H7 (cell line): Measurements from ENCODE around the gene NEIL3. TPM values are rescaled to one million over a fixed set of nuclear protein-coding genes. Genes with fewer than 3 reads are reported as not detected.
"Not testable (repeated sequence)": the region's sequence is repeated elsewhere in the genome, so short reads cannot be mapped to it uniquely, and the experiment has no call there.

Experiments used
- DNase-seq: peaks from one replicate; pipeline ENCODE4 v3.0.0; 2012
- H3K27me3 ChIP-seq: 2 replicates; pipeline ENCODE4 v1.6.0; 2011; ENCODE audit warnings: mild to moderate bottlenecking, low read length; ENCODE audit not compliant: control insufficient read depth, insufficient read depth
- H3K36me3 ChIP-seq: replicated peaks from 2 replicates; pipeline ENCODE4 v1.5.1; 2011; ENCODE audit warnings: low read length; ENCODE audit not compliant: control insufficient read depth, insufficient read depth
- H3K4me3 ChIP-seq: 2 replicates; pipeline ENCODE4 v1.5.1; 2011; ENCODE audit warnings: low read depth, mild to moderate bottlenecking, control low read depth, low read length, moderate library complexity; ENCODE audit not compliant: insufficient read depth
- total RNA-seq: library from RNA; depleted of rRNA; stranded (reverse); fragments of >200 nt; shearing (Covaris generic); gene quantifications from 2 replicates; pipeline ENCODE4 v1.2.3, GENCODE V29; 2014

Gene NEIL3
- total RNA-seq, 1 experiment from 2014 or later = 7.8 TPM

GRCh38 chr4:177288335-177288734 lies 21.3 kb upstream of the NEIL3 start:
- DNase-seq = no peak
- Histone ChIP-seq H3K27me3 (no peaks in the 10 kb centered on the region), H3K36me3 (no peaks in the 10 kb centered on the region), H3K4me3 (no peak overlapping the region)

GRCh38 chr4:177290780-177291179 lies 18.9 kb upstream of the NEIL3 start:
- no peak overlapping the region for H3K4me3 ChIP-seq
- H3K36me3 ChIP-seq = no peaks in the 10 kb centered on the region
- no peaks in the 10 kb centered on the region for H3K27me3 ChIP-seq
- no peak for DNase-seq

GRCh38 chr4:177292171-177292570 lies 17.5 kb upstream of the NEIL3 start:
- Histone ChIP-seq H3K36me3 (no peaks in the 10 kb centered on the region), H3K4me3 (no peak overlapping the region), H3K27me3 (no peaks in the 10 kb centered on the region)
- DNase-seq = no peak

- Histone ChIP-seq H3K36me3 (no peaks in the 10 kb centered on the region), H3K27me3 (no peaks in the 10 kb centered on the region), H3K4me3 (no peak overlapping the region)
- DNase-seq = no peak
Measured at GRCh38 chr4:177293208-177294033, 16.3 kb upstream of the NEIL3 start.

GRCh38 chr4:177297785-177298391 lies 11.8 kb upstream of the NEIL3 start:
- Histone ChIP-seq H3K36me3 (no peaks in the 10 kb centered on the region), H3K4me3 (no peak overlapping the region), H3K27me3 (no peaks in the 10 kb centered on the region)
- DNase-seq = no peak

- no peaks in the 10 kb centered on the region for H3K27me3 ChIP-seq
- no peaks in the 10 kb centered on the region for H3K36me3 ChIP-seq
- H3K4me3 ChIP-seq = no peak overlapping the region
- no peak for DNase-seq
Measured at GRCh38 chr4:177301126-177301639, 8.5 kb upstream of the NEIL3 start.

GRCh38 chr4:177302371-177303100 lies 7.1 kb upstream of the NEIL3 start:
- no peak overlapping the region for H3K4me3 ChIP-seq
- no peaks in the 10 kb centered on the region for H3K27me3 ChIP-seq
- no peaks in the 10 kb centered on the region for H3K36me3 ChIP-seq
- DNase-seq = no peak

- H3K4me3 ChIP-seq = no peak overlapping the region
- no peak for DNase-seq
Measured at GRCh38 chr4:177304094-177304493, 5.6 kb upstream of the NEIL3 start.

GRCh38 chr4:177304864-177305263 lies 4.8 kb upstream of the NEIL3 start:
- not testable (repeated sequence) for H3K4me3 ChIP-seq, H3K27me3 ChIP-seq, DNase-seq, H3K36me3 ChIP-seq

More at GRCh38 chr4:177304094-177304493, 5.6 kb upstream of the NEIL3 start:
- H3K36me3 ChIP-seq = no peaks in the 10 kb centered on the region
- no peaks in the 10 kb centered on the region for H3K27me3 ChIP-seq

GRCh38 chr4:177308125-177308524 lies 1.5 kb upstream of the NEIL3 start:
- Histone ChIP-seq H3K27me3 (no peaks in the 10 kb centered on the region), H3K36me3 (no peaks in the 10 kb centered on the region), H3K4me3 (no peak overlapping the region)
- no peak for DNase-seq

- DNase-seq = no peak
- Histone ChIP-seq H3K4me3 (no peak overlapping the region), H3K27me3 (no peaks in the 10 kb centered on the region), H3K36me3 (no peaks in the 10 kb centered on the region)
Measured at GRCh38 chr4:177308847-177309521, 690 bp upstream of the NEIL3 start.

- no peaks in the 10 kb centered on the region for H3K36me3 ChIP-seq
- H3K27me3 ChIP-seq = no peaks in the 10 kb centered on the region
- DNase-seq = no peak
- no peak overlapping the region for H3K4me3 ChIP-seq
Measured at GRCh38 chr4:177311589-177311988, 1.9 kb downstream of the NEIL3 start.

- no peaks in the 10 kb centered on the region for H3K36me3 ChIP-seq
- H3K4me3 ChIP-seq = no peak overlapping the region
- DNase-seq = no peak
- no peaks in the 10 kb centered on the region for H3K27me3 ChIP-seq
Measured at GRCh38 chr4:177313263-177313662, 3.6 kb downstream of the NEIL3 start.

GRCh38 chr4:177315767-177316464 lies 6.2 kb downstream of the NEIL3 start:
- DNase-seq = no peak
- no peaks in the 10 kb centered on the region for H3K27me3 ChIP-seq
- H3K36me3 ChIP-seq = no peaks in the 10 kb centered on the region
- no peak overlapping the region for H3K4me3 ChIP-seq
